Measurements from ENCODE around the gene ERN1. TPM values are rescaled to one million over a fixed set of nuclear protein-coding genes. Genes with fewer than 3 reads are reported as not detected.

Gene ERN1
- polyA plus RNA-seq, 3 donors = 11.0 to 27.5 (median 13.7) TPM

GRCh38 chr17:63989622-63990345, 140.2 kb downstream of the ERN1 start:
- no peak overlapping the region for H3K27ac ChIP-seq (ENCODE audit: low read depth in 1 of 2, low read length in 2 of 2)
- no peaks in the 10 kb centered on the region for H3K36me3 ChIP-seq (replicated peaks in 1 of 2; ENCODE audit: control insufficient read depth in 1 of 2, insufficient read depth in 2 of 2, low read length in 2 of 2)
- peaks cover 3 to 16% (median 10%) of the 10 kb centered on the region in 3 donors for H3K27me3 Mint-ChIP-seq (ENCODE audit: low read depth in 3 of 3)
- 93% methylated on average over 21 of the region's 21 CpGs for WGBS (ENCODE audit: insufficient coverage)
- TF ChIP-seq CTCF (IDR thresholded peaks at IDR 0.05) = no peak
- DNase-seq = no peak
- H3K27ac Mint-ChIP-seq = peak overlapping the region in 1 of 7 donors; percentile 55
- H3K36me3 Mint-ChIP-seq = no peaks in the 10 kb centered on the region
- H3K4me3 ChIP-seq (replicated peaks in 1 of 3; ENCODE audit: low read depth in 2 of 3, low read length in 3 of 3) = no peak overlapping the region
- peaks cover 0 to 5% (median 2%) of the 10 kb centered on the region in 7 donors for H3K9me3 Mint-ChIP-seq
- H4K20me1 ChIP-seq (ENCODE audit: insufficient read depth, low read length) = no peaks in the 10 kb centered on the region
- peaks cover 24 to 29% of the 10 kb centered on the region in 2 donors for H3K4me1 ChIP-seq (ENCODE audit: control insufficient read depth in 1 of 2, insufficient read depth in 2 of 2, low read length in 2 of 2)
- H3K79me2 ChIP-seq (ENCODE audit: insufficient read depth, low read length) = no peaks in the 10 kb centered on the region
- no peak overlapping the region for H3K4me2 ChIP-seq (replicated peaks; ENCODE audit: extremely low read depth, low read length, poor library complexity, severe bottlenecking)
- no peak overlapping the region for H3K9ac ChIP-seq (ENCODE audit: insufficient read depth, low read length, poor library complexity, severe bottlenecking)
- no peaks in the 10 kb centered on the region for H3K9me3 ChIP-seq (replicated peaks in 1 of 2; ENCODE audit: control insufficient read depth in 1 of 2, insufficient read depth in 1 of 2, low read length in 2 of 2)
- intact Hi-C loops (cut with micrococcal nuclease) = loop anchor here (5.0 kb wide), 1 partner anchor 38 kb away; no protein-coding TSS in a partner anchor
- H3K27me3 ChIP-seq (ENCODE audit: control insufficient read depth in 2 of 2, insufficient read depth in 2 of 2, low read length in 2 of 2) = no peaks in the 10 kb centered on the region
- no peak overlapping the region for H2AFZ ChIP-seq (ENCODE audit: insufficient read depth, low read depth, low read length, poor library complexity, severe bottlenecking)
- H3K4me3 Mint-ChIP-seq = no peak overlapping the region
- peaks cover 37% of the 10 kb centered on the region for H3K4me1 Mint-ChIP-seq

Small RNA genes lying within 50 kb of the gene (small RNA-seq; reads per million reads assigned to genes)
- 18,696 reads per million, percentile 100 among the genes with 10 or more reads in this experiment for gene SNORD104 (ENCODE audit: insufficient read length, low read depth)

Other genes with a start within 250 kb of the ERN1 start
- gene GH2, start 248.2 kb downstream of the ERN1 start, polyA plus RNA-seq = not detected
- gene CSH1, start 233.6 kb downstream of the ERN1 start, polyA plus RNA-seq = not detected
- gene CSHL1, start 218.9 kb downstream of the ERN1 start, polyA plus RNA-seq = not detected
- not detected for gene GH1, start 211.3 kb downstream of the ERN1 start, polyA plus RNA-seq
- 10 to 100 TPM; 19.6 to 21.8 (median 20.9) TPM for gene CD79B, start 197.8 kb downstream of the ERN1 start, polyA plus RNA-seq
- gene SCN4A, start 157.2 kb downstream of the ERN1 start, polyA plus RNA-seq = not detected
- gene PRR29, start 131.8 kb downstream of the ERN1 start, polyA plus RNA-seq = 1 to 10 TPM in 2 of 3 donors, under 1 TPM in 1; 0.03 to 2.1 (median 1.4) TPM
- 100 to 1,000 TPM; 111 to 186 (median 174) TPM for gene ICAM2, start 109.5 kb downstream of the ERN1 start, polyA plus RNA-seq
- 1 to 10 TPM; 6.5 to 8.7 (median 7.8) TPM for gene TEX2, start 133.1 kb upstream of the ERN1 start, polyA plus RNA-seq